Measurements from ENCODE around the gene ECSIT.

DNA sequence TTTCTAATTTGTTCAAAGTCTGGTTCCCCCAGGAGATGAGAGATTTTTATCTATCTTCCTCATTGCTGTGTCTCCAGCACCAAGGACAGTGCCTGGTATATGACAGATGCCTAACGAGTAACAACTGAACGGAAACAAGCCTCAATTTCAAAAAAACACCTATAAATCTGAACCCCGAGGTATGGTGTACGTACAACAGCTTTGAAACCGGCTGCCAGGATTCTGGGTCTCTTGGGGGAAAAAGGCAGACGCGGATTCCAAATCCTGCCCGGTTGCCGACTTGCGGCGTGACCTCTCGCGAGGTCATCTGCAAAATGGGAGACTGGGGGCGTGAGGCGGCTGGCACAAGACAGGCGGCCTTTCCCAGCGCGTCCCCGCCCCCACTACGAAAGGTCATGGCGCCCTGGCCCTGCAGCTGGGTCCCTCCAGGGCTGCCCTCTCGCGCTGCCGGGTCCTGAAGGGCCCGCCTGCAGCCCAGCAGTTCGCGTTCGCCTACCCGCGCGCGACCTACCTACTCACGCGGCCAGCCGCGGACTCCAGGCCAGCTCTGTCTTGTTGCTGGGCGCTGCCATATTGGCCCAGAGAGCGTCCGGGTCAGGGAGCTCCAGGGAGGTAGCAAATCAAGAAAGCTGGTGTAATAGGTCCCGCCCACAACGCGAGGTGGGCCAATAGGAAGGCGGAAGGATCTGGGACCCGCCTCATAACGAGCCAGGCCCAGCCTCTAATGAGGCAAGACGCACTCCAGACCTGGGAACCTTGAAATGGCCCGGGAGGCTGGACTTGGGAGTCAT, at the start of gene ECSIT:
- TF ChIP-seq, protein P1, sequence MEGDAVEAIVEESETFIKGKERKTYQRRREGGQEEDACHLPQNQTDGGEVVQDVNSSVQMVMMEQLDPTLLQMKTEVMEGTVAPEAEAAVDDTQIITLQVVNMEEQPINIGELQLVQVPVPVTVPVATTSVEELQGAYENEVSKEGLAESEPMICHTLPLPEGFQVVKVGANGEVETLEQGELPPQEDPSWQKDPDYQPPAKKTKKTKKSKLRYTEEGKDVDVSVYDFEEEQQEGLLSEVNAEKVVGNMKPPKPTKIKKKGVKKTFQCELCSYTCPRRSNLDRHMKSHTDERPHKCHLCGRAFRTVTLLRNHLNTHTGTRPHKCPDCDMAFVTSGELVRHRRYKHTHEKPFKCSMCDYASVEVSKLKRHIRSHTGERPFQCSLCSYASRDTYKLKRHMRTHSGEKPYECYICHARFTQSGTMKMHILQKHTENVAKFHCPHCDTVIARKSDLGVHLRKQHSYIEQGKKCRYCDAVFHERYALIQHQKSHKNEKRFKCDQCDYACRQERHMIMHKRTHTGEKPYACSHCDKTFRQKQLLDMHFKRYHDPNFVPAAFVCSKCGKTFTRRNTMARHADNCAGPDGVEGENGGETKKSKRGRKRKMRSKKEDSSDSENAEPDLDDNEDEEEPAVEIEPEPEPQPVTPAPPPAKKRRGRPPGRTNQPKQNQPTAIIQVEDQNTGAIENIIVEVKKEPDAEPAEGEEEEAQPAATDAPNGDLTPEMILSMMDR (IDR thresholded peaks at IDR 0.05), result no peak
- no peak for TF ChIP-seq EZH2phosphoT487 (IDR thresholded peaks at IDR 0.05; ENCODE audit: borderline replicate concordance, low read depth)
- no peak for TF ChIP-seq RCOR1 (IDR thresholded peaks at IDR 0.05; ENCODE audit: low read length)
- peak; percentile 97 for TF ChIP-seq CHD2 (IDR thresholded peaks at IDR 0.05; ENCODE audit: low read length, partially characterized antibody)
- TF ChIP-seq NFIC (IDR thresholded peaks at IDR 0.05; ENCODE audit: borderline replicate concordance), result 0 out of 2 replicates have a peak, but pooled peaks have one; percentile 13
- TF ChIP-seq POLR2AphosphoS5 (IDR thresholded peaks at IDR 0.05; ENCODE audit: low read depth, low read length), result peak; percentile 69

Data from SK-N-SH (cell line).